Measurements from ENCODE around the gene SNX8. TPM values are rescaled to one million over a fixed set of nuclear protein-coding genes. Genes with fewer than 3 reads are reported as not detected.

SNX8 gene
- total and polyA plus RNA-seq, 9 of the 15 experiments (the other 6 are each of a cell fraction or from before 2014, with no cell fraction given) = 2.7 to 51.6 (median 16.9) TPM

- TF ChIP-seq ZNF280A (IDR thresholded peaks at IDR 0.05; ENCODE audit: low read depth, partially characterized antibody) = no peak
- TF ChIP-seq ZBTB26 (CRISPR knock-in tag; IDR thresholded peaks at IDR 0.05) = no peak
- TF ChIP-seq HNRNPUL1 (IDR thresholded peaks at IDR 0.05; ENCODE audit: low read length) = no peak
- TF ChIP-seq ZNF77 (CRISPR knock-in tag; IDR thresholded peaks at IDR 0.05) = no peak
- TF ChIP-seq ZBTB7A (IDR thresholded peaks at IDR 0.05; ENCODE audit: borderline replicate concordance, control insufficient read depth, low read depth, low read length) = no peak
- TF ChIP-seq NCOA6 (IDR thresholded peaks at IDR 0.05) = no peak
These were observed 84.0 kb downstream of the SNX8 start (continued) for GRCh38 chr7:2230226-2230625.

GRCh38 chr7:2229467-2229866 is 84.8 kb downstream of the SNX8 start:
- peaks cover 3 to 17% of the 10 kb centered on the region in 2 experiments; a peak in 3 of 5 replicates for H3K4me1 ChIP-seq (replicated peaks in 1 of 2; ENCODE audit: control insufficient read depth in 2 of 2, insufficient read depth in 2 of 2, low read length in 2 of 2)
- DNase-seq (ENCODE audit: extremely low read depth in 1 of 4, low spot score in 3 of 4) (no peak), ATAC-seq (no peak), FAIRE-seq (no peak)
- H3K9me1 ChIP-seq (ENCODE audit: control insufficient read depth, insufficient read depth, low read length) = no peaks in the 10 kb centered on the region
- H3K4me3 ChIP-seq = no peak overlapping the region
- TF ChIP-seq BRCA1 (IDR thresholded peaks at IDR 0.05) (no peak), BRCA1 (CRISPR knock-in tag; IDR thresholded peaks at IDR 0.05) (0 out of 2 replicates have a peak, but pooled peaks have one; percentile 37), CBFB (CRISPR knock-in tag; IDR thresholded peaks at IDR 0.05) (no peak), CREB3L1 (IDR thresholded peaks at IDR 0.05; ENCODE audit: borderline replicate concordance, low read depth) (no peak), CCNT2 (IDR thresholded peaks at IDR 0.05; ENCODE audit: borderline replicate concordance, extremely low read depth, insufficient read length, low read depth, low read length) (no peak)
- peaks cover 48% of the 10 kb centered on the region for H3K79me2 ChIP-seq (ENCODE audit: control insufficient read depth, insufficient read depth, low read length)
- peaks cover 2% of the 10 kb centered on the region; the same call in 1 of the 2 replicates for H4K20me1 ChIP-seq (replicated peaks; ENCODE audit: control insufficient read depth, insufficient read depth, low read length)
- peak overlapping the region in 1 of 2 experiments; percentile 59; a peak in 2 of 4 replicates for H3K9ac ChIP-seq (ENCODE audit: insufficient read depth in 1 of 2, low read depth in 2 of 2, low read length in 2 of 2)
- no peak overlapping the region for H2AFZ ChIP-seq (ENCODE audit: low read depth, low read length)
- WGBS (ENCODE audit: insufficient coverage, low coverage, missing lambda C conversion rate) = 97% methylated on average over 7 of the region's 7 CpGs
- H3K9me3 ChIP-seq (replicated peaks; ENCODE audit: control insufficient read depth, insufficient read depth, low read depth, low read length) = no peaks in the 10 kb centered on the region
- no peaks in the 10 kb centered on the region for H3K27me3 ChIP-seq (ENCODE audit: control insufficient read depth in 2 of 2, insufficient read depth in 2 of 2, low read length in 2 of 2)
- peaks cover 63% of the 10 kb centered on the region; the same call in 2 of the 3 replicates for H3K36me3 ChIP-seq (ENCODE audit: control insufficient read depth, insufficient read depth, low read length)
- ChIA-PET CTCF (ENCODE audit: low intra/inter-chr PET ratio) (no interaction called here), POLR2A (interaction anchor here (0.6 kb wide), 1 partner anchor 118 kb away, joined by 3 read pairs; no protein-coding TSS in a partner anchor)
- BruUV-seq (replicated peaks) = no TSS peak
- no peak overlapping the region for H3K4me2 ChIP-seq (ENCODE audit: insufficient read depth, low read length)
- intact Hi-C loops (cut with micrococcal nuclease) (no loop called here), in situ Hi-C loops (cut with MboI) (no loop called here)
- H3K27ac ChIP-seq (ENCODE audit: extremely low read depth, low read depth, low read length) = no peak overlapping the region

Data from K562 (cell line).